ENCODE measurements around the gene SPATA16. TPM values are rescaled to one million over a fixed set of nuclear protein-coding genes. Genes with fewer than 3 reads are reported as not detected.

Gene SPATA16
- total RNA-seq, 1 donor from 2014 or later, result not detected

DNA sequence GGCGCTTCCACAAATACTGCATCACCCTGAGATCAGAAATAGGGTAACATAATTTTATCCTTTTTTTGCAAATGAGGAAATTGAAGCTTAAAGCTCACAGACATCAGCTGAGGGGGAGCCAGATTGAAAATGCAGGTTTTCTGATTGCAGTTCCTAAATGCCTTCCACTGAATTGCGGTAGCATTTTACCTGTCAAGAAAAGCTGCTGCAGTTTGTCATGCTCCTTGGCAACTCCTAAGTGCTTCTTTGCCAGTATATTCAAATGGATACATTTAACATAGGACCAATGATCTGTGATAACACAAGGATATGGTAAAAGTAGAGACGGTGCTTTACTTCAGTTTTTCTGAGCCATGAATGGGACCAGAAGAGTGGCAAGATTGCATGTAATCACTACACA is 50.5 kb downstream of the SPATA16 start:
- H3K27ac Mint-ChIP-seq (ENCODE audit: unreplicated experiment), result no peak overlapping the region
- H3K27me3 Mint-ChIP-seq (ENCODE audit: low read depth), result peaks cover 10% of the 10 kb centered on the region
- no peak overlapping the region for H3K4me3 Mint-ChIP-seq (ENCODE audit: unreplicated experiment)
- TF ChIP-seq, protein P1, sequence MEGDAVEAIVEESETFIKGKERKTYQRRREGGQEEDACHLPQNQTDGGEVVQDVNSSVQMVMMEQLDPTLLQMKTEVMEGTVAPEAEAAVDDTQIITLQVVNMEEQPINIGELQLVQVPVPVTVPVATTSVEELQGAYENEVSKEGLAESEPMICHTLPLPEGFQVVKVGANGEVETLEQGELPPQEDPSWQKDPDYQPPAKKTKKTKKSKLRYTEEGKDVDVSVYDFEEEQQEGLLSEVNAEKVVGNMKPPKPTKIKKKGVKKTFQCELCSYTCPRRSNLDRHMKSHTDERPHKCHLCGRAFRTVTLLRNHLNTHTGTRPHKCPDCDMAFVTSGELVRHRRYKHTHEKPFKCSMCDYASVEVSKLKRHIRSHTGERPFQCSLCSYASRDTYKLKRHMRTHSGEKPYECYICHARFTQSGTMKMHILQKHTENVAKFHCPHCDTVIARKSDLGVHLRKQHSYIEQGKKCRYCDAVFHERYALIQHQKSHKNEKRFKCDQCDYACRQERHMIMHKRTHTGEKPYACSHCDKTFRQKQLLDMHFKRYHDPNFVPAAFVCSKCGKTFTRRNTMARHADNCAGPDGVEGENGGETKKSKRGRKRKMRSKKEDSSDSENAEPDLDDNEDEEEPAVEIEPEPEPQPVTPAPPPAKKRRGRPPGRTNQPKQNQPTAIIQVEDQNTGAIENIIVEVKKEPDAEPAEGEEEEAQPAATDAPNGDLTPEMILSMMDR (IDR thresholded peaks at IDR 0.05), result no peak
- no peaks in the 10 kb centered on the region for H3K36me3 Mint-ChIP-seq (ENCODE audit: low read depth)
- no peaks in the 10 kb centered on the region for H3K4me1 Mint-ChIP-seq (ENCODE audit: low read depth)
- H3K9me3 Mint-ChIP-seq (ENCODE audit: low read depth), result peaks cover 12% of the 10 kb centered on the region
- no peak for DNase-seq (ENCODE audit: low spot score)

DNA sequence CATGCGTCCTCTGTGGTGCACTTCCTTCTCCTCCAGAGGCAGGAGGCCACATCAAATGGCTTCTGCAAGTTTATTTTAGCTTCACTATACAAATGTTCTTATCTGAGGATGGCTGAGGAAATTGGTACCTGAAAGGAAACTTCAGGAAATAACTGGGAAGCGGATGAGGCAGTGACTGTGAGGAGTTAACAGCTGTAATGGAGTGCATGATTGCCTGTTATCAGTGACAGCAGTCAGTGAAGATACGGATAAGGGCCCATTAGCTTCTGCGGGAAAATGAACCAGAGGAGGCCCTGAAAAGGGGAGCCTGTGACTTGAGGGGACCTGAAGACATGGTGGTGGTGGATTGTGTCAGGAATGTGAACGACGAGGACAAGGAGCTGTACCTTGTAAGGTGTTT is 51.8 kb downstream of the SPATA16 start:
- no peaks in the 10 kb centered on the region for H3K4me1 Mint-ChIP-seq (ENCODE audit: low read depth)
- no peak overlapping the region for H3K27ac Mint-ChIP-seq (ENCODE audit: unreplicated experiment)
- H3K9me3 Mint-ChIP-seq (ENCODE audit: low read depth), result peaks cover 22% of the 10 kb centered on the region
- H3K27me3 Mint-ChIP-seq (ENCODE audit: low read depth), result peaks cover 10% of the 10 kb centered on the region
- no peak overlapping the region for H3K4me3 Mint-ChIP-seq (ENCODE audit: unreplicated experiment)
- TF ChIP-seq, protein P1 (IDR thresholded peaks at IDR 0.05), result no peak
- no peak for DNase-seq (ENCODE audit: low spot score)
- no peaks in the 10 kb centered on the region for H3K36me3 Mint-ChIP-seq (ENCODE audit: low read depth)

DNA sequence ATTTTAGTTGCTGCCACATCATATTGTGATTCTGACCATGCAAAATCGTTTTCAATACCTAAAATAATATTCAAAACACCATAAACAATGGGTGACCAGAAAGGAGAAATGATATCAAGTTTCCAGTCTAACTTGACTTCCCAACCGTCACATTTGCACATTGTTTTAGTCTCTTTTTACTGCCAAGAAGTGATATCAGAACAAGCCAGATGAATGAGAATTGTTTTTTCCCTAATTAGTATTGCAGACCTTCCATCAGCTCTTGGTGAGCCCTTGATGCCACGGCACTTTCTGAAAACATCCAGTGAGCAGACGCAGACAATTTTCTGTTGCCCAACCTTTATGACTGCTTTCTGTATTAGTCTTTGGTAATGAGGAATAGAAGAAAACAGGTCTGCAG is 62.5 kb downstream of the SPATA16 start:
- TF ChIP-seq, protein P1 (IDR thresholded peaks at IDR 0.05), result no peak
- H3K9me3 Mint-ChIP-seq (ENCODE audit: low read depth), result peaks cover 8% of the 10 kb centered on the region
- no peak overlapping the region for H3K4me3 Mint-ChIP-seq (ENCODE audit: unreplicated experiment)
- DNase-seq (ENCODE audit: low spot score), result no peak
- peaks cover 9% of the 10 kb centered on the region for H3K27me3 Mint-ChIP-seq (ENCODE audit: low read depth)
- H3K27ac Mint-ChIP-seq (ENCODE audit: unreplicated experiment), result no peak overlapping the region
- H3K4me1 Mint-ChIP-seq (ENCODE audit: low read depth), result no peaks in the 10 kb centered on the region
- H3K36me3 Mint-ChIP-seq (ENCODE audit: low read depth), result no peaks in the 10 kb centered on the region

DNA sequence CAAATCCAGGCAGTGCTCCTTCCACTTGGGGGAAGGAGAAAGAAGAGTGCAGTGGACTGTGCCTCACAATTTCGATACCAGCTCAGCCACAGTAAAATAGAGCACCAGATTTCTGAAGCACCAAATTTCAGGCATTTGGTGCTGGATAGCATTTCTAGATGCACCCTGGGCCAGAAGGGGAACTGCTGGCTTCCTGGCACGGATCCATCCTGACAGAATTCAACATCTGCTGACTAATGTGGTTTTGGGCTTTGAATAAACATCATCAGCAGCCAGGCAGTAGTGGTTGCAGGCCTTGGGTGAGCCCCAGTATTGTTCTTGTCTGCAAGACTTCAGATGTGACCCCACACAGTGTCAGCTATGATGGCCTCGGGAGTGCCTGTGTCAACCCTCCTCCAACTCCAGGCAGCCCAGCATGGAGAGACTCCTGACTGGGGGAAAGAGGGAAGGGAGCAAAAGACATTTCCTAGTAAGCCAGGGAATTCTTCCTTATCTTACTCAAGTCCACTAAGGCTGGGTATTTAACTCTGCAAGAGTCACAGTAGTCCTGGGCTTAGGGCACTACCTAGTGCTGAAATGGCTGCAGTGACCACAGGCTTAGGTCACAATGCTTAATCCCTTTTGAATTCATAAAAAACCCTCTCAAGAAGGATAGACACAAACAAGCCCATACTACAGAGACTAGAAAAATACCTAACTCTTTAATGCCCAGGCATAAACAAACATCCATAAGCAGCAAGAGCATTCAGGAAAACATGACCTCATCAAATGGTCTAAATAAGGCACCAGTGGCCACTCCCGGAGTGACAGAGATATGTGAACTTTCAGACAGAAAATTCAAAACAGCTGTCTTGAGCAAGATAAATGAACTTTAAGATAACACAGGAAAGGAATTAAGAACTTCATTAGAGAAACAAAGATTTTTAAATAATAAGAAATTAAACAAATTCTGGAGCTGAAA is 74.7 kb downstream of the SPATA16 start:
- Mint-ChIP-seq H3K27ac (ENCODE audit: unreplicated experiment) (no peak overlapping the region), H3K4me1 (ENCODE audit: low read depth) (no peaks in the 10 kb centered on the region), H3K4me3 (ENCODE audit: unreplicated experiment) (no peak overlapping the region), H3K27me3 (ENCODE audit: low read depth) (peaks cover 2% of the 10 kb centered on the region), H3K36me3 (ENCODE audit: low read depth) (no peaks in the 10 kb centered on the region), H3K9me3 (ENCODE audit: low read depth) (peaks cover 4% of the 10 kb centered on the region)
- TF ChIP-seq, protein P1 (IDR thresholded peaks at IDR 0.05), result no peak
- DNase-seq (ENCODE audit: low spot score), result no peak

DNA sequence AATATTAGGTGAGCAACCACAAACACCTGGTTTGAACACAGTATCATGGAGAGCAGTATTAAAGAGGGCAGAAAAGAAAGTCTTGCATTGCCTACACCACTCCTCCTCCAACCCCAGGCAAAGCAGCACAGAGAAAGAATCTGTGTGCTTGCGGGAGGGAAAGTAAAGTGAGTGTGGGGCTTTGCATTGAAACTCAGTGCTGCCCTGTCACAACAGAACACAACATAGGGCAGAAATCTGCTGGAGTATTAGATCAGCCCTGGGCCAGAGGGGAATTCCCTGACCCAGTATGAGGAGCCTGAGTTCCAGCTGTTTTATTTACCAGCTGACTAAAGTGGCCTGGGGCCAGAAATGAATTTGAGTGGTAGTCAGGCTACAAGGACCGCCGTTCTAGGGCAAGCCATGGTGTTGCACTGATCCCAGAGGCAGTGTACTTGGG is 75.5 kb downstream of the SPATA16 start:
- Mint-ChIP-seq H3K4me1 (ENCODE audit: low read depth) (no peaks in the 10 kb centered on the region), H3K4me3 (ENCODE audit: unreplicated experiment) (no peak overlapping the region), H3K27me3 (ENCODE audit: low read depth) (peaks cover 2% of the 10 kb centered on the region), H3K9me3 (ENCODE audit: low read depth) (peaks cover 4% of the 10 kb centered on the region), H3K27ac (ENCODE audit: unreplicated experiment) (no peak overlapping the region), H3K36me3 (ENCODE audit: low read depth) (no peaks in the 10 kb centered on the region)
- no peak for DNase-seq (ENCODE audit: low spot score)
- TF ChIP-seq, protein P1 (IDR thresholded peaks at IDR 0.05), result no peak

Data from chondrocyte (in vitro differentiated cells).